Endothelial cell of umbilical vein (primary cell): Measurements from ENCODE around the gene RPS6KA5. TPM values are rescaled to one million over a fixed set of nuclear protein-coding genes. Genes with fewer than 3 reads are reported as not detected.

Experiments
- BruUV-seq: library from RNA; stranded (reverse); fragments of 400-500 nt; replicated peaks from 2 replicates; lab custom pipeline; 2021; lab: Mats Ljungman, UMichigan
- CTCF ChIA-PET: fragments of 300-600, 350-600 bp; sonication (Branson Sonifier 250); formaldehyde crosslinking; loops from one replicate; lab custom pipeline; 2021; ENCODE audit warnings: antibody characterized with exemption, inconsistent platforms; lab: Charles Lee
- POLR2A ChIA-PET: fragments of 300-600, 350-600 bp; sonication (Branson Sonifier 250); formaldehyde crosslinking; loops from one replicate; lab custom pipeline; 2021; ENCODE audit warnings: antibody characterized with exemption, inconsistent platforms; lab: Charles Lee
- DNase-seq: peaks from one replicate; pipeline ENCODE4 v3.0.0-alpha.2; 2011; ENCODE audit warnings: low read depth, low spot score
- FAIRE-seq: peaks from 2 replicates; lab custom pipeline; 2011; peaks lifted over from hg19 to GRCh38; lab: Jason Lieb, UNC
- H2AFZ ChIP-seq: 2 replicates; pipeline ENCODE4 v1.6.0; 2012; ENCODE audit warnings: low read depth, low read length, control low read depth, inconsistent platforms
- H3K27ac ChIP-seq: 2 replicates; pipeline ENCODE4 v1.5.1; 2011; ENCODE audit warnings: low read depth, mild to moderate bottlenecking, control low read depth, low read length, moderate library complexity; ENCODE audit not compliant: insufficient read depth
- H3K27me3 ChIP-seq, 2 experiments: 2 replicates each; pipeline versions ENCODE4 v1.6.0 to v1.6.1; 2011; ENCODE audit warnings: low read length in 2 of 2, mixed read lengths in 1 of 2; ENCODE audit not compliant: control insufficient read depth in 2 of 2, insufficient read depth in 2 of 2
- H3K36me3 ChIP-seq, 2 experiments: 2 replicates in 1 of 2; 3 replicates in 1 of 2; pipeline ENCODE4 v1.5.1; 2011; ENCODE audit warnings: low read length in 2 of 2, mild to moderate bottlenecking in 1 of 2, moderate library complexity in 1 of 2; ENCODE audit not compliant: control insufficient read depth in 2 of 2, insufficient read depth in 2 of 2; ENCODE audit errors: extremely low read depth in 1 of 2
- H3K4me1 ChIP-seq: 3 replicates; pipeline ENCODE4 v1.5.1; 2011; ENCODE audit warnings: mild to moderate bottlenecking, low read length; ENCODE audit not compliant: control insufficient read depth, insufficient read depth; ENCODE audit errors: extremely low read depth
- H3K4me2 ChIP-seq: 2 replicates; pipeline ENCODE4 v1.6.1; 2011; ENCODE audit warnings: low read length, control low read depth, mixed read lengths; ENCODE audit not compliant: insufficient read depth
- H3K4me3 ChIP-seq, 3 experiments: fragments of 200-600 bp in 1 of 3; sonication (generic), shearing (Covaris generic) in 1 of 3; replicated peaks in 1 of 3; 2 replicates each; pipeline ENCODE4 v1.5.1; 2011 to 2016; ENCODE audit warnings: control low read depth in 3 of 3, low read length in 3 of 3, mild to moderate bottlenecking in 2 of 3, inconsistent platforms in 1 of 3, low read depth in 1 of 3, moderate library complexity in 1 of 3; ENCODE audit not compliant: insufficient read depth in 1 of 3
- H3K79me2 ChIP-seq: 2 replicates; pipeline ENCODE4 v1.6.0; 2012; ENCODE audit warnings: low read length, inconsistent platforms; ENCODE audit not compliant: control insufficient read depth, insufficient read depth
- H3K9ac ChIP-seq: replicated peaks from 2 replicates; pipeline ENCODE3; 2011; ENCODE audit warnings: low read length, control low read depth; ENCODE audit not compliant: insufficient read depth; ENCODE audit errors: extremely low read depth
- H3K9me1 ChIP-seq: replicated peaks from 3 replicates; pipeline ENCODE4 v1.6.0; 2011; ENCODE audit warnings: mild to moderate bottlenecking, low read length; ENCODE audit not compliant: control insufficient read depth, insufficient read depth; ENCODE audit errors: extremely low read depth
- H3K9me3 ChIP-seq: replicated peaks from 2 replicates; pipeline ENCODE4 v1.5.1; 2012; ENCODE audit warnings: low read length, inconsistent platforms; ENCODE audit not compliant: control insufficient read depth, insufficient read depth
- H4K20me1 ChIP-seq: replicated peaks from 2 replicates; pipeline ENCODE3; 2011; ENCODE audit warnings: mild to moderate bottlenecking, low read length; ENCODE audit not compliant: control insufficient read depth, insufficient read depth; ENCODE audit errors: extremely low read depth
- EZH2 ChIP-seq: IDR thresholded peaks from 2 replicates; pipeline ENCODE4 v1.6.1; 2012; ENCODE audit warnings: borderline replicate concordance, low read depth, mild to moderate bottlenecking, moderate library complexity, low read length, inconsistent platforms; ENCODE audit not compliant: severe bottlenecking
- FOS ChIP-seq: IDR thresholded peaks from 2 replicates; pipeline ENCODE4 v1.6.1; 2011; ENCODE audit warnings: mild to moderate bottlenecking, low read length, moderate library complexity, borderline replicate concordance; ENCODE audit not compliant: insufficient read depth
- GATA2 ChIP-seq: IDR thresholded peaks from 2 replicates; pipeline ENCODE4 v1.7.0; 2011; ENCODE audit warnings: low read depth, mild to moderate bottlenecking, moderate library complexity, mixed read lengths, low read length; ENCODE audit not compliant: insufficient read length, insufficient read depth
- JUN ChIP-seq: IDR thresholded peaks from 2 replicates; pipeline ENCODE4 v1.6.1; 2011; ENCODE audit warnings: borderline replicate concordance, low read depth; ENCODE audit not compliant: insufficient read length, insufficient read depth
- MYC ChIP-seq: IDR thresholded peaks from one replicate; pipeline ENCODE4 v1.6.1; 2011; ENCODE audit warnings: mild to moderate bottlenecking, low read depth, low read length
- POLR2A ChIP-seq: IDR thresholded peaks from 2 replicates; pipeline ENCODE4 v1.6.1; 2012; ENCODE audit warnings: low read depth, mild to moderate bottlenecking, control low read depth, low read length
- POLR2AphosphoS5 ChIP-seq: IDR thresholded peaks from 2 replicates; pipeline ENCODE4 v1.6.1; 2012; ENCODE audit warnings: low read depth, mild to moderate bottlenecking, control low read depth, low read length, moderate library complexity; ENCODE audit not compliant: insufficient read depth
- dilution Hi-C: fragments of 300-500 bp; cut with MboI; formaldehyde crosslinking; loops from one replicate; pipeline ENCODE4 v1.15.0; 2019; ENCODE audit warnings: low sequenced_read_pairs; ENCODE audit not compliant: extremely low pct_ligation_motif_present
- intact Hi-C: fragments of 100-400 bp; cut with micrococcal nuclease; formaldehyde crosslinking; loops from one replicate; pipeline ENCODE4 v1.10.0; 2022
- polyA plus RNA-seq, 4 experiments: library from polyadenylated mRNA; depleted of rRNA in 3 of 4; stranded (reverse) in 3 of 4; unstranded in 1 of 4; fragments of >200 nt; gene quantifications; 2 replicates each; pipeline versions ENCODE4 v1.2.1 to v1.2.3, GENCODE V29; 2011 to 2012; ENCODE audit warnings: missing spikeins in 1 of 4
- total RNA-seq: library from RNA; stranded (reverse); gene quantifications from 2 replicates; pipeline ENCODE4 v1.2.3, GENCODE V29; 2021
- TF ChIP-seq, protein P1 (sequence below): IDR thresholded peaks from 2 replicates; pipeline ENCODE4 v1.6.1; 2011; ENCODE audit not compliant: insufficient read depth, insufficient read length
- TF ChIP-seq, protein P2 (sequence below), 2 donors: IDR thresholded peaks; 1 replicate in 1 of 2; 2 replicates in 1 of 2; pipeline ENCODE4 v1.5.1; 2011; ENCODE audit warnings: low read length in 2 of 2, mild to moderate bottlenecking in 2 of 2, moderate library complexity in 2 of 2, control low read depth in 1 of 2, inconsistent platforms in 1 of 2, low read depth in 1 of 2; ENCODE audit not compliant: insufficient read depth in 1 of 2; ENCODE audit errors: extremely low read depth in 1 of 2

RPS6KA5 gene
- total and polyA plus RNA-seq, 2 donors (not counting 3 experiments of a cell fraction or from before 2014, with no cell fraction given), result 2.9 to 5.4 TPM

DNA sequence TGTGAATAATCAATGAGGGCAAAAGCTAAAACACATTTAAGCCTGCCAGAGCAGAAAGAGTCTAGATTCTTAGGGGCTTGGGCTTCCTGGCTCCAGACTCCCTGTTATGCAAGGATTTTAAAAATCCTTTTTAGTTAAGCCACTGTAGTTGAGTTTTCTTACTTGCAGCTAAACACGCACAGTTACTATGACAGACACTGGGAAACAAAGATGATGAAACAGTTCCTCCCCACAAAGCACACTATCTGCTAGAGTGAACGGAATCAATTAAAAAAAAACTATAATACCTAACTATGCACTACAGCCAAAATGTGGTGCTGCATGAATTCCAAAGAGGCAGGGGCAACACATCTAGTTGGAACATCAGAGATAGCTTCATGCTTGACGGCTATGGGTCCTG is 28.2 kb downstream of the RPS6KA5 start:
- dilution Hi-C loops, result no loop called here
- no peak for DNase-seq
- Histone ChIP-seq H3K36me3 (no peaks in the 10 kb centered on the region), H3K27me3 (no peaks in the 10 kb centered on the region), H2AFZ (no peak overlapping the region), H3K9me1 (no peaks in the 10 kb centered on the region), H4K20me1 (no peaks in the 10 kb centered on the region), H3K27ac (no peak overlapping the region), H3K9me3 (no peaks in the 10 kb centered on the region), H3K79me2 (no peaks in the 10 kb centered on the region), H3K4me2 (no peak overlapping the region), H3K4me1 (peaks cover 6% of the 10 kb centered on the region), H3K9ac (no peak overlapping the region), H3K4me3 (no peak overlapping the region)
- intact Hi-C loops, result no loop called here
- POLR2A ChIA-PET, result no interaction called here
- FAIRE-seq, result no peak
- no peak for TF ChIP-seq FOS
- TF ChIP-seq MYC, result no peak
- no peak for TF ChIP-seq EZH2
- no peak for TF ChIP-seq POLR2AphosphoS5
- TF ChIP-seq POLR2A, result no peak
- no peak for TF ChIP-seq GATA2
- TF ChIP-seq, protein P1, sequence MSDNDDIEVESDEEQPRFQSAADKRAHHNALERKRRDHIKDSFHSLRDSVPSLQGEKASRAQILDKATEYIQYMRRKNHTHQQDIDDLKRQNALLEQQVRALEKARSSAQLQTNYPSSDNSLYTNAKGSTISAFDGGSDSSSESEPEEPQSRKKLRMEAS, result no peak
- no peak for TF ChIP-seq JUN
- TF ChIP-seq, protein P2, sequence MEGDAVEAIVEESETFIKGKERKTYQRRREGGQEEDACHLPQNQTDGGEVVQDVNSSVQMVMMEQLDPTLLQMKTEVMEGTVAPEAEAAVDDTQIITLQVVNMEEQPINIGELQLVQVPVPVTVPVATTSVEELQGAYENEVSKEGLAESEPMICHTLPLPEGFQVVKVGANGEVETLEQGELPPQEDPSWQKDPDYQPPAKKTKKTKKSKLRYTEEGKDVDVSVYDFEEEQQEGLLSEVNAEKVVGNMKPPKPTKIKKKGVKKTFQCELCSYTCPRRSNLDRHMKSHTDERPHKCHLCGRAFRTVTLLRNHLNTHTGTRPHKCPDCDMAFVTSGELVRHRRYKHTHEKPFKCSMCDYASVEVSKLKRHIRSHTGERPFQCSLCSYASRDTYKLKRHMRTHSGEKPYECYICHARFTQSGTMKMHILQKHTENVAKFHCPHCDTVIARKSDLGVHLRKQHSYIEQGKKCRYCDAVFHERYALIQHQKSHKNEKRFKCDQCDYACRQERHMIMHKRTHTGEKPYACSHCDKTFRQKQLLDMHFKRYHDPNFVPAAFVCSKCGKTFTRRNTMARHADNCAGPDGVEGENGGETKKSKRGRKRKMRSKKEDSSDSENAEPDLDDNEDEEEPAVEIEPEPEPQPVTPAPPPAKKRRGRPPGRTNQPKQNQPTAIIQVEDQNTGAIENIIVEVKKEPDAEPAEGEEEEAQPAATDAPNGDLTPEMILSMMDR (IDR thresholded peaks at IDR 0.05; ENCODE audit: extremely low read depth in 1 of 2, insufficient read depth in 1 of 2, low read depth in 1 of 2, low read length in 2 of 2), result no peak
- CTCF ChIA-PET, result no interaction called here
- no TSS peak for BruUV-seq
